ENCODE results near the gene MTCL1.

The MTCL1 gene

DNA sequence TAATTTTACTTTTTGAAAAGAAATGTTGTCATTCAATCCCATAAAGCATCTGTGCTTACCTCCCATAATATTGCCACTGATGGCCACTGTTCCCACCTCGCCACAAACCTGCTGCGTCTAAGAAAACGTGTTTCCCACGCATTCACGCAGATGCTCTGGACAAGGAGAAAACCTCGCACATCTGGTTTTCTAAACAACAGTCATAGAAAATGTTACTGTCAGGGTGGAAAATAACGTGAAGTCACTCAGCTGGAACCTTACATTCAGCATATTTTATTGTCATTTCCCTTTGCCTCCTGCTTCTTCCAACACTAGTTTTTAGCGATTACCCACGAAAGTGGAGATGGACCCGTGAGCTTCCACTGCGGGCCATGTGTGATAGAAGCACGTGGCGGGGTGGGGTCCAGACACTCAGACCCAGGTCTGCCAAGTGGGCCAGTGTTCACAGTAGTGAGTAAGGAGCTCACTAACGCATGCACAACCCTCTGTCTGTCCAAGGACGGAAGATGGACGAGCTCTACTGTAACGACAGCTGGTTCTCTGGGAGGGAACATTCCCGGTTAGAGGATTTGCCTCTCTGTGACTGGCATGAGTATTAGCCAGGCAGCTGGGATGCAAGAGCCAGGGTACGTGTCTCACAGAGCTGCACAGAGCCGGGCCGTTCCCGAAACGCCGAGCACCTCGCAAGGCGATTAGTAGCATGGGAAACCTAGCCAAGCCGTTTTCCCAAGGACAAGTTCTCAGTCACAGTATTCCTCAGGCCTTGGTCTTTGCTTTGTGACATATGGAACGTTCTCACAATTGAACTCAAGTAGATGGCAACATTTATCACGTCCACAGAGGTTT lies 94.5 kb downstream of the MTCL1 start:
- Histone ChIP-seq H4K20me1 (ENCODE audit: insufficient read depth) (no peaks in the 10 kb centered on the region), H3K4me3 (IDR thresholded peaks at IDR 0.05; ENCODE audit: insufficient read depth, low read depth, low read length) (no peak overlapping the region), H2AFZ (ENCODE audit: low read depth) (no peak overlapping the region), H3K79me2 (ENCODE audit: insufficient read depth, low read depth) (no peaks in the 10 kb centered on the region), H3K4me2 (no peak overlapping the region), H3K27ac (no peak overlapping the region), H3K36me3 (ENCODE audit: insufficient read depth) (no peaks in the 10 kb centered on the region), H3K4me1 (ENCODE audit: low read depth, poor library complexity, severe bottlenecking) (no peaks in the 10 kb centered on the region), H3K27me3 (ENCODE audit: insufficient read depth, low read depth) (no peaks in the 10 kb centered on the region), H3K9ac (no peak overlapping the region)
- TF ChIP-seq CTCF (conservative IDR thresholded peaks at IDR 0.05; ENCODE audit: low read depth, low read length) = no peak

DNA sequence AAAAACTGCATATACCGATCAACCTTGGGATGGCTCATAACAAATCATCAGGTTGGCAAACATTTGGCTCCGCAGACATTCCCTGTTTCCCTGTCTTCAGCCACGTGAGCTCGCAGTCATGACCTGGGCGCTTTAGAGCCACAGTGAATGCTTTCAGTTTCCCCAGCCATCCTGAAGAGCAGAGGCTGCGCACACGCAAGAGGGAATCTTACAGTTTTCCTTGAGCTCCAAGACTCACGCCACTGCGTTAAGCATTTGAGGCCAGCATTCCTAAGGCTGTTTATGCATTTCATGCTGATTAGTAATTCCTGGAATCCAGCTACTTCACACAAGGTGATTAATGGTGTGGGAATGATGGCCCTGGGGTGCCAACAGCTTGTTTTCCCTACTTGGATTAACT lies 95.1 kb downstream of the MTCL1 start:
- H3K4me2 ChIP-seq = no peak overlapping the region
- H3K9ac ChIP-seq = no peak overlapping the region
- no peaks in the 10 kb centered on the region for H4K20me1 ChIP-seq (ENCODE audit: insufficient read depth)
- H3K4me3 ChIP-seq (IDR thresholded peaks at IDR 0.05; ENCODE audit: insufficient read depth, low read depth, low read length) = no peak overlapping the region
- no peak overlapping the region for H3K27ac ChIP-seq
- H3K36me3 ChIP-seq (ENCODE audit: insufficient read depth) = no peaks in the 10 kb centered on the region
- TF ChIP-seq CTCF (conservative IDR thresholded peaks at IDR 0.05; ENCODE audit: low read depth, low read length) = no peak
- H2AFZ ChIP-seq (ENCODE audit: low read depth) = no peak overlapping the region
- H3K4me1 ChIP-seq (ENCODE audit: low read depth, poor library complexity, severe bottlenecking) = no peaks in the 10 kb centered on the region
- H3K27me3 ChIP-seq (ENCODE audit: insufficient read depth, low read depth) = no peaks in the 10 kb centered on the region
- no peaks in the 10 kb centered on the region for H3K79me2 ChIP-seq (ENCODE audit: insufficient read depth, low read depth)

DNA sequence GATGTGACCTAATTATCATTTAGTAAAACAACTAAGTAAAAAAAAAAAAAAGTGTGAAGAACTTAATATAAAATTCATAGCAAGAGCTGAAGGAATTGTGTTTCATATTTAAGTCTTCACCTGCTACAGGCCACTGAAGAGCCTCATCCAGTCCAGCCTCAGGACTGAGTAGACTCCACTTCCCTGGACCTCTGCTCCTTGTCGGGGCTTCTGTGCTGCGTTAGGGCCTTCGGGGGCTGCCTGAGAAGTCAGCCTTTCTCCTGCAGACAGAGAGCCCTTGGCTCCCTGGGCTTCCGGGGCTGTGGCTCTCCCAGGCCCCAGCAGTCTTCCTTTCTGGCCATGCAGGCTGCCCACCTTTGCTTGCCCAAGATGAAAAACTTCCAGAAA lies 95.5 kb downstream of the MTCL1 start:
- H4K20me1 ChIP-seq (ENCODE audit: insufficient read depth) = no peaks in the 10 kb centered on the region
- no peaks in the 10 kb centered on the region for H3K79me2 ChIP-seq (ENCODE audit: insufficient read depth, low read depth)
- H3K36me3 ChIP-seq (ENCODE audit: insufficient read depth) = no peaks in the 10 kb centered on the region
- no peaks in the 10 kb centered on the region for H3K27me3 ChIP-seq (ENCODE audit: insufficient read depth, low read depth)
- H2AFZ ChIP-seq (ENCODE audit: low read depth) = no peak overlapping the region
- H3K27ac ChIP-seq = no peak overlapping the region
- TF ChIP-seq CTCF (conservative IDR thresholded peaks at IDR 0.05; ENCODE audit: low read depth, low read length) = no peak
- H3K9ac ChIP-seq = no peak overlapping the region
- H3K4me3 ChIP-seq (IDR thresholded peaks at IDR 0.05; ENCODE audit: insufficient read depth, low read depth, low read length) = no peak overlapping the region
- no peak overlapping the region for H3K4me2 ChIP-seq
- no peaks in the 10 kb centered on the region for H3K4me1 ChIP-seq (ENCODE audit: low read depth, poor library complexity, severe bottlenecking)

GRCh38 chr18:8801263-8801901 lies 96.0 kb downstream of the MTCL1 start:
- H3K9ac ChIP-seq = no peak overlapping the region
- H4K20me1 ChIP-seq (ENCODE audit: insufficient read depth) = no peaks in the 10 kb centered on the region
- no peak overlapping the region for H3K4me3 ChIP-seq (IDR thresholded peaks at IDR 0.05; ENCODE audit: insufficient read depth, low read depth, low read length)
- no peaks in the 10 kb centered on the region for H3K4me1 ChIP-seq (ENCODE audit: low read depth, poor library complexity, severe bottlenecking)
- TF ChIP-seq CTCF (conservative IDR thresholded peaks at IDR 0.05; ENCODE audit: low read depth, low read length) = no peak
- H3K36me3 ChIP-seq (ENCODE audit: insufficient read depth) = no peaks in the 10 kb centered on the region
- no peaks in the 10 kb centered on the region for H3K79me2 ChIP-seq (ENCODE audit: insufficient read depth, low read depth)
- H3K27me3 ChIP-seq (ENCODE audit: insufficient read depth, low read depth) = no peaks in the 10 kb centered on the region
- no peak overlapping the region for H2AFZ ChIP-seq (ENCODE audit: low read depth)
- no peak overlapping the region for H3K4me2 ChIP-seq
- H3K27ac ChIP-seq = no peak overlapping the region

Data from KMS-11 (cell line).